Activated CD4-positive, alpha-beta T cell treated with anti-CD3 and anti-CD28 coated beads for 48 hours (primary cell): ENCODE results near the gene CGNL1.

ENCODE experiments used
- DNase-seq: peaks from one replicate; pipeline ENCODE4 v3.0.0-alpha.2; 2020

CGNL1 gene

GRCh38 chr15:57460208-57460816 lies 84.0 kb downstream of the CGNL1 start:
- no peak for DNase-seq

- DNase-seq: no peak
These were observed 85.2 kb downstream of the CGNL1 start for GRCh38 chr15:57461541-57461940.

- no peak for DNase-seq
These were observed 86.1 kb downstream of the CGNL1 start for GRCh38 chr15:57462381-57462780.

- DNase-seq: no peak
These were observed 87.1 kb downstream of the CGNL1 start for GRCh38 chr15:57463360-57463759.

GRCh38 chr15:57464480-57464879 lies 88.2 kb downstream of the CGNL1 start:
- DNase-seq: no peak

GRCh38 chr15:57468486-57468885 lies 92.2 kb downstream of the CGNL1 start:
- no peak for DNase-seq

- no peak for DNase-seq
These were observed 94.2 kb downstream of the CGNL1 start for GRCh38 chr15:57470543-57470942.

- DNase-seq: no peak
These were observed 96.6 kb downstream of the CGNL1 start for GRCh38 chr15:57472861-57473260.

- DNase-seq: no peak
These were observed 100.2 kb downstream of the CGNL1 start for GRCh38 chr15:57476533-57476975.

- no peak for DNase-seq
These were observed 101.6 kb downstream of the CGNL1 start for GRCh38 chr15:57477736-57478522.

GRCh38 chr15:57479005-57479404 lies 102.7 kb downstream of the CGNL1 start:
- no peak for DNase-seq

- no peak for DNase-seq
These were observed 104.9 kb downstream of the CGNL1 start for GRCh38 chr15:57481038-57481705.

GRCh38 chr15:57485869-57486268 lies 109.6 kb downstream of the CGNL1 start:
- no peak for DNase-seq

GRCh38 chr15:57486833-57487232 lies 110.5 kb downstream of the CGNL1 start:
- no peak for DNase-seq

GRCh38 chr15:57489122-57489521 lies 112.8 kb downstream of the CGNL1 start:
- no peak for DNase-seq

GRCh38 chr15:57493351-57493750 lies 117.0 kb downstream of the CGNL1 start:
- DNase-seq: no peak

GRCh38 chr15:57494581-57494980 lies 118.3 kb downstream of the CGNL1 start:
- DNase-seq: no peak

GRCh38 chr15:57495041-57495440 lies 118.7 kb downstream of the CGNL1 start:
- no peak for DNase-seq

GRCh38 chr15:57495554-57496165 lies 119.4 kb downstream of the CGNL1 start:
- DNase-seq: no peak

GRCh38 chr15:57496594-57496945 lies 120.3 kb downstream of the CGNL1 start:
- no peak for DNase-seq

- no peak for DNase-seq
These were observed 120.9 kb downstream of the CGNL1 start for GRCh38 chr15:57496946-57497869.

- DNase-seq: no peak
These were observed 124.0 kb downstream of the CGNL1 start for GRCh38 chr15:57500256-57500655.
